Common myeloid progenitor, CD34-positive (primary cell): ENCODE data around the gene CYP2F1.
"Not testable (repeated sequence)": the region's sequence is repeated elsewhere in the genome, so short reads cannot be mapped to it uniquely, and the experiment has no call there.

Source experiments
- CTCF ChIA-PET: fragments of 350-600 bp; sonication (Branson Sonifier 250); formaldehyde crosslinking; loops from one replicate; lab custom pipeline; 2021; ENCODE audit warnings: antibody characterized with exemption; lab: Charles Lee
- POLR2A ChIA-PET: fragments of 350-600 bp; sonication (Branson Sonifier 250); formaldehyde crosslinking; loops from one replicate; lab custom pipeline; 2021; ENCODE audit warnings: antibody characterized with exemption; lab: Charles Lee
- DNase-seq, 3 donors: peaks; one replicate each; pipeline versions ENCODE4 v3.0.0 to v3.0.0-alpha.2; 2013
- H3K27ac ChIP-seq, 2 experiments: 1 replicate in 1 of 2; 2 replicates in 1 of 2; pipeline ENCODE4 v1.7.0; 2013; ENCODE audit warnings: inconsistent platforms in 2 of 2, low read length in 2 of 2, mild to moderate bottlenecking in 2 of 2, low read depth in 1 of 2, moderate library complexity in 1 of 2; ENCODE audit not compliant: severe bottlenecking in 2 of 2, insufficient read depth in 1 of 2, poor library complexity in 1 of 2
- H3K27me3 ChIP-seq, 5 experiments: replicated peaks in 2 of 5; 1 replicate in 3 of 5; 2 replicates in 2 of 5; pipeline versions ENCODE4 v1.6.1 to v1.7.0; 2013; ENCODE audit warnings: low read length in 4 of 5, mild to moderate bottlenecking in 2 of 5, moderate library complexity in 2 of 5, inconsistent platforms in 1 of 5; ENCODE audit not compliant: insufficient read depth in 5 of 5, control insufficient read depth in 4 of 5
- H3K36me3 ChIP-seq, 4 experiments: 1 replicate in 2 of 4; 2 replicates in 2 of 4; pipeline versions ENCODE4 v1.6.1 to v1.7.0; 2013; ENCODE audit warnings: low read length in 3 of 4, control low read depth in 1 of 4, mild to moderate bottlenecking in 1 of 4; ENCODE audit not compliant: control insufficient read depth in 4 of 4, insufficient read depth in 4 of 4
- H3K4me1 ChIP-seq, 4 experiments: 1 replicate in 3 of 4; 2 replicates in 1 of 4; pipeline versions ENCODE4 v1.6.1 to v1.7.1; 2013; ENCODE audit warnings: low read length in 3 of 4, mild to moderate bottlenecking in 3 of 4, control low read depth in 1 of 4, inconsistent platforms in 1 of 4, moderate library complexity in 1 of 4; ENCODE audit not compliant: control insufficient read depth in 4 of 4, insufficient read depth in 4 of 4; ENCODE audit errors: control extremely low read depth in 1 of 4
- H3K4me3 ChIP-seq, 7 experiments: 1 replicate in 4 of 7; 2 replicates in 3 of 7; pipeline versions ENCODE4 v1.5.1 to v1.7.0; 2013; ENCODE audit warnings: mild to moderate bottlenecking in 7 of 7, low read length in 6 of 7, moderate library complexity in 6 of 7, inconsistent platforms in 2 of 7, low read depth in 2 of 7, control low read depth in 1 of 7; ENCODE audit not compliant: insufficient read depth in 4 of 7, control insufficient read depth in 1 of 7; ENCODE audit errors: extremely low read depth in 1 of 7
- H3K9me3 ChIP-seq, 5 experiments: 1 replicate in 4 of 5; 2 replicates in 1 of 5; pipeline versions ENCODE4 v1.6.1 to v1.7.1; 2013; ENCODE audit warnings: low read length in 4 of 5, mild to moderate bottlenecking in 2 of 5, inconsistent platforms in 1 of 5, low read depth in 1 of 5, moderate library complexity in 1 of 5; ENCODE audit not compliant: control insufficient read depth in 4 of 5, insufficient read depth in 2 of 5; ENCODE audit errors: control extremely low read depth in 1 of 5
- WGBS: methylation state at CpG from one replicate; pipeline ENCODE4 v1.1.5; 2013; ENCODE audit not compliant: insufficient coverage; 5-methylcytosine and 5-hydroxymethylcytosine counted together

Gene CYP2F1

GRCh38 chr19:41135390-41136384, 21.5 kb downstream of the CYP2F1 start:
- peak overlapping the region in 1 of 2 experiments; percentile 34 for H3K27ac ChIP-seq
- 14% methylated on average over 26 of the region's 76 CpGs for WGBS
- POLR2A ChIA-PET, H3K9me3 ChIP-seq, H3K27me3 ChIP-seq, H3K36me3 ChIP-seq, CTCF ChIA-PET: not testable (repeated sequence)
- peak overlapping the region; percentile 39 to 82 (median 59) for H3K4me3 ChIP-seq
- DNase-seq, result peak; percentile 25 to 35 (median 32)
- H3K4me1 ChIP-seq, result peaks cover 0 to 16% (median 13%) of the 10 kb centered on the region in 4 experiments

- POLR2A ChIA-PET, result interaction anchor here (0.6 kb wide), 1 partner anchor 558 kb away, joined by 3 read pairs; no protein-coding TSS in a partner anchor
- DNase-seq, result peak; percentile 22 to 66 (median 62)
- Histone ChIP-seq H3K36me3 (no peaks in the 10 kb centered on the region), H3K27me3 (peaks cover 0 to 2% (median 0%) of the 10 kb centered on the region in 5 experiments), H3K9me3 (no peaks in the 10 kb centered on the region), H3K4me3 (peak overlapping the region in 1 of 7 experiments; percentile 72), H3K27ac (no peak overlapping the region), H3K4me1 (peaks cover 0 to 16% (median 13%) of the 10 kb centered on the region in 4 experiments)
- CTCF ChIA-PET, result interaction anchor here (1.1 to 1.9 kb wide), 2 partner anchors 10 to 17 kb away, joined by 3 to 5 read pairs; no protein-coding TSS in a partner anchor
- WGBS, result 94% methylated on average over 21 of the region's 31 CpGs
Measured at GRCh38 chr19:41136636-41137455, 22.6 kb downstream of the CYP2F1 start.

GRCh38 chr19:41144403-41144802, 30.2 kb downstream of the CYP2F1 start:
- Histone ChIP-seq H3K27me3 (peaks cover 0 to 3% (median 0%) of the 10 kb centered on the region in 5 experiments), H3K9me3 (no peaks in the 10 kb centered on the region), H3K27ac (no peak overlapping the region), H3K4me1 (no peaks in the 10 kb centered on the region), H3K36me3 (no peaks in the 10 kb centered on the region), H3K4me3 (no peak overlapping the region)
- peak; percentile 88 to 94 (median 92) for DNase-seq
- POLR2A ChIA-PET, result interaction anchor here (0.6 kb wide), 1 partner anchor 17 kb away, joined by 3 read pairs; no protein-coding TSS in a partner anchor
- 67% methylated on average over 3 of the region's 7 CpGs for WGBS
- CTCF ChIA-PET, result interaction anchor here (0.6 to 1.8 kb wide), 8 partner anchors 10 to 609 kb away, joined by 3 to 8 read pairs (median 4); no protein-coding TSS in a partner anchor

DNA sequence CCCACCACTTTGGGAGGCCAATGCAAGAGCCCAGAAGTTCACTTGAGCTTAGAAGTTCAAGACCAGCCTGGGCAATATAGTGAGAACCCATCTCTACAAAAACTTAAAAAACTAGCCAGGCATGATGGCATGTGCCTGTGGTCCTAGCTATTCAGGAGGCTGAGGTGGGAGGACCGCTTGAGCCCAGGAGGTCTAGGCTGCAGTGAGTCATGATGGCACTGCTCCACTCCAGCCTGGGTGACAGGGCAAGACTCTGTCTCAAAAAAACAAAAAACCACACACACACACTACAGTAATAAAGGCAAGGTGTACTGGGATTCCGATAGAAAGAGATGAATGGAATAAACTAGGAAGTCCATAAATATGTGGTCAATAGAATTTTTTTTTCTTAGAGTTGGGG, 35.6 kb downstream of the CYP2F1 start:
- 100% methylated on average over 1 of the region's 2 CpGs for WGBS
- H3K27ac ChIP-seq, result no peak overlapping the region
- peak in 1 of 3 donors; percentile 11 for DNase-seq
- H3K4me1 ChIP-seq, result no peaks in the 10 kb centered on the region
- H3K9me3 ChIP-seq, result no peaks in the 10 kb centered on the region
- CTCF ChIA-PET, result no interaction called here
- POLR2A ChIA-PET, result no interaction called here
- H3K27me3 ChIP-seq, result peaks cover 0 to 3% (median 0%) of the 10 kb centered on the region in 5 experiments
- no peaks in the 10 kb centered on the region for H3K36me3 ChIP-seq
- H3K4me3 ChIP-seq, result no peak overlapping the region

DNA sequence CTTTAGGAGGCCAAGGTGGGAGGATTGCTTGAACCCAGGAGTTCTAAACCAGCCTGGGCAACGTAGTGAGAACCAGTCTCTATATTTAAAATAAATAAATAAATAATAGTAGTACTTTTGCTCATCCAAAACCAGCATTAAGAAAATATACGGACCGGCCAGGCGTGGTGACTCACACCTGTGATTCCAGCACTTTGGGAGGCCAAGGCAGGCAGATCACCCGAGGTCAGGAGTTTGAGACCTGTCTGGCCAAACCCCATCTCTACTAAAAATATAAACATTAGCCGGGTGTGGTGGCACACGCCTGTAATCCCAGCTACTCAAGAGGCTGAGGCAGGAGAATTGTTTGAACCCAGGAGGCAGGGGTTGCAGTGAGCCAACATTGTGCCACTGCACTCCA, 36.8 kb downstream of the CYP2F1 start:
- H3K4me1 ChIP-seq, POLR2A ChIA-PET, CTCF ChIA-PET, H3K4me3 ChIP-seq, H3K36me3 ChIP-seq, DNase-seq, H3K27ac ChIP-seq, H3K27me3 ChIP-seq, H3K9me3 ChIP-seq: not testable (repeated sequence)
- 98% methylated on average over 5 of the region's 7 CpGs for WGBS

GRCh38 chr19:41154060-41154459, 39.8 kb downstream of the CYP2F1 start:
- Histone ChIP-seq H3K4me1 (no peaks in the 10 kb centered on the region), H3K4me3 (no peak overlapping the region), H3K36me3 (no peaks in the 10 kb centered on the region), H3K27me3 (no peaks in the 10 kb centered on the region), H3K27ac (no peak overlapping the region), H3K9me3 (peaks cover 0 to 8% (median 3%) of the 10 kb centered on the region in 5 experiments)
- ChIA-PET CTCF (interaction anchor here (2.3 kb wide), 1 partner anchor 10 kb away, joined by 8 read pairs; no protein-coding TSS in a partner anchor), POLR2A (no interaction called here)
- DNase-seq, result no peak
- 100% methylated on average over 1 of the region's 7 CpGs for WGBS
